ENCODE results near the gene GLYR1.
"Not testable (repeated sequence)": the region's sequence is repeated elsewhere in the genome, so short reads cannot be mapped to it uniquely, and the experiment has no call there.

GLYR1 gene

DNA sequence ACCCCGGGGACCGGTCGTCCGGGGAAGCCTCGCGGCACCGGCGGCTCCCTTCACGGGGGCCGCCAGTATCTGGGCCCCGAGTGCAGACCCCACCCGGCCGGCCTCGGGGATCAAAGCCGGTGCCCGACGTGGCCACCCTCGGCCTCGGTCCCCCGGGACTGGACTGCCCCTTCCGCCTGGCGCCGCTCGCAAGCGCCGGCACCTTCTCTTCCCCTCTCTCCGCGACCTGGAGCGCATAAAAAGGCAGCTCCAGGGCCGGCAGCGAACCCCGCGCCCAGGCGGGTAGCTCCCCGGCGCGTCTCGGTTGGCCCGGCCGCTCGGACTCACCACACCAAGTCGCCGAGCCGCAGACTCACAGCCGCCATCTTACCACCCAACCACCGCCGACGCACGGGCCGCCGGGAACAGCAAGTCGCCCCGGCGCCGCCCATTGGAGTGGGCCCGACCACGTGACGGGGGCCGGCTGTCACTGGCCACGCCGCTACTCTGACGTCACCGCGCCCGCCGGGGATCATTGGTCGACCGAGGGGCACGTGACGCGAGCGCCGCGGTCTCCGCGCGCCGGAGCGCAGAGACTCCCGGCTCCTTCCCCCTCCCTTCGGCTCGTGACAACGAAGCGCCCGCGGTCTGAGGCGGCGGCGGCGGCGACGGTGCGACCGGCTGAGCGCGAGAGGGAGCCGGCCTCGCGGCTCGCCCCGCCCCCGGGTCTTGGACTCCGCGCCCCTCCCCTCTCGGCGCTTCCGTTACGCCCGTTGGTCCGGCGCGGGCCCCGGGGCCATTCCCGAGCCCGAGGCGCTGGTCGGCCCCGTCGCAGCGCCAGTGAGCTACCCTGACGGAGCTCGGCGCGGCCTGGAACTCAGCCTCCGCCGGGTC is at the start of gene GLYR1, which contains the start of gene UBN1:
Gene GLYR1 (minus strand): TSS at position 388 of the 873 bp plus-strand sequence. CDS start 23 bp downstream, at position 365.
Gene UBN1 (plus strand): TSS at position 581 of the 873 bp plus-strand sequence. CDS start 5,437 bp downstream, outside the sequence.
- peak; percentile 95 for DNase-seq (ENCODE audit: low spot score)

DNA sequence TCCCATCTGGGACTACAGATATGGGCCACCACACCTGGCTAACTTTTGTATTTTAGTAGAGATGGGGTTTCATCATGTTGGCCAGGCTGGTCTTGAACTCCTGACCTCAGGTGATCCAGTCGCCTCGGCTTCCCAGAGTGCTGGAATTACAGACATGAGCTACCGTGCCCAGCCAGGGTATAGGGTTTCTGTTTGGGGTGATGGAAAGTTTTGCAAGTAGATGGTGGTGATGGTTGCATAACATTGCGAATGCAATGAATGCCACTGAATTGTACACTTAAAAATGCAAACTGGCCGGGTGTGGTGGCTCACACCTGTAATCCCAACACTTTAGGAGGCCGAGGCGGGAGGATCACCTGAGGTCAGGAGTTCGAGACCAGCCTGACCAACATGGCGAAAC is 49.7 kb upstream of the GLYR1 start:
- not testable (repeated sequence) for DNase-seq (ENCODE audit: low spot score)

DNA sequence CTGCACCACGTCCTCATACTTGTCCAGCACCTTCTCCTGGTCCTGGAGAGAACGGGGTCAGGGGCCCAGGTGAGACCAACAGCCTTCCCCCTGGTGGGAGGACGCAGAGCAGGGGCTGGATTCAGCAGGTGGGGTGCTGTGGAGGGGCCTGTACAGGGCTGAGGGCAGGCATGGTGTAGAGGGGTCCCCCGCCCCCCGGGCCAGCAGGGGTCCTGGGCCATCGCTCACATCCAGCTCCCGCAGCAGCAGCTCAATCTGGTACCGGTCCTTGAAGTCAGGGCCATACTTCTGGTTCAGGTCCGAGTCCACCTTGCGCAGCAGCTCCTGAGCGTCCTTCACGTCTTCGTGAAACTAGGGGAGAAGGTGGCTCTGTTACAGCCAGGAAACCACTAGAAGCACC is 48.3 kb upstream of the GLYR1 start:
- no peak for DNase-seq (ENCODE audit: low spot score)

DNA sequence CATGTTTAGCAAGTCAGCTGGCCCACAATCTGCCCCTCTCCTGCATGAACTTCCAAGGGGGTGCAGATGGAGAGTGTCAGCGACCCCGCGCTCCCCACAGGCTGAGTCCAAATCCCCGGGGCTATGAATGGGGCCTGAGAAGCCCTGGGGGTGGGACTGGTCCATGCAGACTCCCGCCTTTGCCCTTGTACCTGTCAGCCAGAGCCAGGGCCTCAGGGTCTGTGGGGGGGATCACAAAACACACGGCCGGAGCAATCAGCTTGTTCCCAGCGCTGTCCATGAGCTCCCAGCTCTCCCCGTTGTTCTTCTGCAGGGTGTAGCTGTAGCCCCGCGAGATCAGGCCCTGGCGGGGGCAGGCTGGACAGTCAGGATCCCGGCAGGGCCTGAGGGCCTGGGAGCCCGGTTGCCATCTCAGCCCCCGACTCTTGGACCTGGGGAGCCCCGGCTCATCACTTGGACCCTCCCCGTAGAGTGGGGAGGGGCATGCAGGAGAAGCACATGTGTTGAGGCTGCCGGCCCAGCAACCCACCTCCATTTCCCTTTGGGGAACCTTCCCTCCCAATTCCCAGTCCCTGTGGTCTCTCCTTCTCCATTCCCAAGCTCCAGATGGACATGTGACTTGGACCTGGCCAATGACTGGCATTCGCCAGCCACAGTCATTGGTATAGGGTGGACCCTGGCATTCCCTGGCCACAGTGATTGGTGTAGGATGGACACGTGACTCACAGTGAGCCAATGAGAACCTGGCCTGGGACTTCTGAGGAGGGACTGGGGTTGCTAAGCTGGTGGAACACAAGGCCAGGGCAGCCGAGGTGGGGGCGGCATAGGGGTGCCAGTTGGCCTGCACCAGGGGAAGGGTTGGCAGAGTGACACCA is 47.4 kb upstream of the GLYR1 start:
- DNase-seq (ENCODE audit: low spot score), result no peak

DNA sequence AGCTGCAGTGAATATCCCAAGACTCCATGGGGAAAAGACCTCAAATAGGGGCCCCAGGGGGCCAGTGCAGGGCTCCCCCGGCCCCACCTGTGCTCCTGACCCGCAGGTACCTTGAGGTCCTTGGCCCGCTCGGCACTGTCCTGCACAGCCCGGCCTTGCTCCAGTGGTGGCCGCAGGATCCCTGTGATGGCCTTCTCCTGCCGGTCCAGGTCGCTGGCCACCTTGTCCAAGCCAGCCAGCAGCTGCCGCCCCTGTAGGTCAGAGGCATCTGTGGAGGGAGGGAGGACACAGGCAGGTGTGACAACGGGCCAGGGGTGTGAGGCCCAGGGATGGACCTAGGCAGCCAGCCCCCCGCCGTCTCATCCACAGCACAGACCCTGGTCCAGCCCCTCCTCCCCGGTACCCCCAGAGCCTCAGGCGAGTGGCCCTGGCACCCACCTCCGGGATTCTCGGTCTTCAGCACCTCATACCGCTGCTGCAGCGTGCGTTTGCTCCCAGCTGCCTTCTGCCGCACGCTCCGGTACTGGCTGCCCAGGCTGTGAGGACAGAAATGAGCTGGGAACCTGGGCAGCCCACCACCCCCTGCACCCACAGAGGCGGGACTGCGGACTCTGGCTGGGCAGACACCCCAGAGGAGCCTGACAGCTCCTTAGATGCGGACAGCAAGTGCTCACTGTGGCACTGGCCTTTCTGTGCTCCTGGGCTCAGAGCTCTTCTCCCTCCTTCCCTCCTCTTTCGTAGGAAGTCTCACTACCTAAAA is 46.2 kb upstream of the GLYR1 start:
- DNase-seq (ENCODE audit: low spot score), result no peak

DNA sequence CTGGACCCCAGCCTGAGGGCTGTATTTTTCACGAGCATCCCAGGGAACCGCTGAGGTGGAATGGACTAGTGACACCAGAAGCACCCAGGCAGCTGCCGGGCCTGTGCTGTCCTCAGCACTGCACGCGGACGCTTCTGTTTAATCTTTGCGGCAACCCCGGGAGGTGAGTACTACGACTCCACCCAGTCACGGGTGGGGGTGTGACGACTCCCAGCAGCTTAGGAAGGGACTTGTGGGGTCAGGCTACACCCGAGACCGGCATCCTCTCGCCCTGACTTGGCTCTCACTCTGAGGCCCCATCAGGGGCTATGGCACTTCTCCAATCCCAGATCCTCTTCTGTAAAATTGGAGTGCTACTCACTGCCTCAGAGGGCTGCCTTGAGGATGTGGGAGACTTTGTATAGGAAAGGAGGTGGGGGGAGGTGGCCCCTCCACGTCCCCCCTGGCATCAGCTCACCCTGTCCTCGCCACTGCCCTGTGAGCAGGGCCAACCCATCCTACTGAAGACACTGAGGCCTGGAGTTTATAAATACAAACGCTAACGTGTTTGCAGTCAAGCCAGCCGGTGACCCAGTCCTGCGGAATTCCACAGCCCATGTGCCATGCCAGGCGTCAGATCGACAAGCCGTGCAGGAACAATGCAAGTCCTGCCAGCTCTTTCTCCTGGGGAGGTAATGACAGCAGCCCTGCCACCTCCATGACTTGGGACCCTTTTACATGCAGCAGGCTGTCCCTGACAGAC is 45.4 kb upstream of the GLYR1 start:
- no peak for DNase-seq (ENCODE audit: low spot score)

DNA sequence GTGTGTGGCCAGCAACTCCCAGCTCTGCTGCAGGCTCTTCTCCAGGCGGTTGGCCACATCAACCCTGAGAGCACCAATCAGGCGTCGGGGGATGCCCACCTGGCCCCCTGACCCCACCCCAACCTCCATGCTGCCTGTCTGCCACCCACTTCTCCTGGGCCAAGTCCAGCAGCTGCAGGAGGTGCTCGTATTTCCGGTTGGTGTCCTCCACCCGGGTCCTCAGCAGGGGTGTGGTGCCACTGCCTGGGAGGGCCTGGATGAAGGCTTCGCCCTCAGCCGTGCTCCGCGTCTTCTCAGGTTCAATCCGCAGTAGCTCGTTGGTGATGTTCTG is 44.8 kb upstream of the GLYR1 start:
- no peak for DNase-seq (ENCODE audit: low spot score)

DNA sequence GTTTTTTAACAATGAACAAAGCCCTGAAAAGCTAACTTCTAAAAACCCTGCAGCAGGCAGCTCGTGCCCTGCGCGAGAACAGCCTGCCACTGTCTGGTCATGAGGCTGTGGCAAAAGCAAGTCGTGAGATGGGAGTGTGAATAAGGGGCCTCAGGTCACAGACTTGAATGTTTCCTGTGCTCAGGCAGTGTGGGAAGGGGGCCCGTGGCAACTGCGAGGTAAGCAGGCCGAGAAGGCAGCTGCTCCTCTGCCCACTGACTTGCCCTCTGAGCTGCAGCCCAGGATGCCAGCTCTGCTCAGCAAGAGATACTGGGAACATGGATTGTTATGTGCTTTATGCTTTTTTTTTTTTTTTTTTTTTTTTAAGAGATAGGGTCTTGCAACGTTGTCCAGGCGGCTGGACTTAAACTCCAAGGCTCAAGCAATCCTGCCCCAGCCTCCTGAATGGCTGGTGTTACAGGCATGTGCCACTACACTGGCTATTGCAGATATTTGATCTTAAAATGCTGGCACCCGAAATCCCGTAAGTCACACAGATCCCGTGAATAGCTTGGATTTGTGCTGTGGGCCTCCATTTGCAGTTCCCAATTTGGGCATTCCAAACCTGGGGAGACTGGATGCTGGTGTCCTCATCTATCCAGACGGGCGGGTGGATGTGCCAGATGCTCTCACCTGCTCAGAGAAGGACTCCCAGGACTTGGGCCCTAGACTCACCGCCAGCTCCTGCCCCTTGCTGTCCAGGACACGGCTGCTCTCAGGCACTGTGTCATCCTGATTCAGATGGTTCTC is 44.2 kb upstream of the GLYR1 start:
- DNase-seq (ENCODE audit: low spot score), result no peak

DNA sequence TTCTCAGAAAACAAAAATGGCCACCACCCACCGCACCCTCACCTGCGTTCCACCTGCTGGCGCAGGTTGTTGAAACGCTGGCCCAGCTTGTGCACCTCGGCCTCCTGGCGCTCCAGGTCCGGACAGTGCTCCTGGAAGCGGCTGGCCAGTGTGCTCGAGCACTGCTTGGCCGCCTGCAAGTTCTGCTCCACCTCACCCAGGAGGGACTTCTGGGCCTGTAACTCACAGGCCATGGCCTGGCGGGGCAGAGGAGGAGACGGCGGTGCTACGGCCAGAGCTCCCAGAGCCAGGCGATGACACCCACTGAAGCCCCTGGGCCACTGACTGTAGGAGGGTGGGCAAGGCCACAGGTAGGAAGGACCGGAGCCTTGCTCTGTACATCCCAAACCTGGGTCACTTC is 43.6 kb upstream of the GLYR1 start:
- DNase-seq (ENCODE audit: low spot score), result no peak

DNA sequence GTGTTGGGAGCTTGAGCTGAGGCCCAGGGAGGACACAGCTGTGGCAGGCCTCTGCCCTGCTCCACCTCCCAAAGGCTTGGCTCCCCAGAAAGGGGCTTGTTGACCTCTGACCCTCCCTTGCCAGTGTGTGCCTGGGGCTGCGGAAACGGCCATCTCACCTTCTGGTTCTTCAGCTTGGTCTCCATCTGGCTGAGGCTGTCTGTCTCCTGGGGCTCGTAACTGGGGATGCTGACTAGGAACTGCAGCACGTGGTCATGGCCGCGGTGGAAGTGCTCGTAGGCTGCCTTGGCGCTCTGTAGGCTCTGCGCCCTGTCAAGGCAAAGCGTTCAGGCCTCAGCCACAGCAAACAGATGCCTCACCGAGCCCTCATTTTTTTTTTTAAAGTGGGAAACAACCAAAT is 42.9 kb upstream of the GLYR1 start:
- DNase-seq (ENCODE audit: low spot score), result no peak

DNA sequence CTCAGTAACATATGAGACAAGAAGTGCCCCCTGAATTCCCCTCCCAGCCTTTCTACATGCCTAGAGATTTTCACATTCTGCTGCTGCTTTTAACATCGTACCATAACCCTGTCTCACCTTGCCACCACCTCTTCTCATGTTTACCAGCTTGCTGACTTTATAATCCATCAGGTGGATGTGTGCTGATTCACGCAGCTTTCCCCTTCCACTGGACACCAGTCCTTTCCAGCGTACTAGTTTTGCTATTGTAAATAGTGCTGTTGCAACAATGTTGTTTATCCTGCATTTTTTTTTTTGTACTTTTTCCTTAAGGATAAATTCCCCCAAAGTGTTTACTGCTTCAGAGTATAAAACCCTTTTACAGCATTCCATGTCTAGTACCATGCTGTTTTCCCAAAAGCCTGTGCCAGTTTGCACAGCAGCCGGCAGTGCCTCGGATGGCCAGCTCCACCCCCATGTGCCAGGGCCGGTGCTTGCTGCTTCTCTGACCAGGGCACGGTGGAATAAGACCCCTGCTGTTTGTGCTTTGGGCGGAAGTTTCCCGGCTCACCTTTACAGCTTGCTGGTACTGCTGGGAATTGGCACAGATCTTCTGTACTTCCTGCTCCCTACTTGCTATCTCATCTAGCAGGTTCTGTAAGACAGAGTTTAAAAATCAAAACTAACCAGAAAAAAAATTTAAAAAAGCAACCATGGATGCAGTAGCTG is 41.5 kb upstream of the GLYR1 start:
- no peak for DNase-seq (ENCODE audit: low spot score)

DNA sequence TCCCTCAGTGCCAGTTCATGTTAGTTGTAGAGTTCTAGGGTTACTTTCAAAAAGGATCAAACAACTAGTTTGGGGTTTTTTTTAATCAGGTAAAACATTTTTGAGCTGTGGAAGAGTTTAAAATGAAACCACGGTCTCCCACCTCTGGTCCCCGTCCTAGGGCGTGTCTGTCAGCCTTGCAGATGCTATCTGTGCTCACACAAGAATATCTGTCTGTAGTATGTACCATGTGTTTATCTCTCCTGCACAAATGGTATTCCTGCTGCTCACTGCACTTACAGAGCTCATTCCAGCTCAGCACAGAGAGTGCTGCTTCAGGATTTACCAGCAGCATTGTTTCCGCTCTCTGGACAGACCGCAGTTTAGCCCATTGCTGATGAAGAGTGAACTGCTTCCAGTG is 39.1 kb upstream of the GLYR1 start:
- no peak for DNase-seq (ENCODE audit: low spot score)

DNA sequence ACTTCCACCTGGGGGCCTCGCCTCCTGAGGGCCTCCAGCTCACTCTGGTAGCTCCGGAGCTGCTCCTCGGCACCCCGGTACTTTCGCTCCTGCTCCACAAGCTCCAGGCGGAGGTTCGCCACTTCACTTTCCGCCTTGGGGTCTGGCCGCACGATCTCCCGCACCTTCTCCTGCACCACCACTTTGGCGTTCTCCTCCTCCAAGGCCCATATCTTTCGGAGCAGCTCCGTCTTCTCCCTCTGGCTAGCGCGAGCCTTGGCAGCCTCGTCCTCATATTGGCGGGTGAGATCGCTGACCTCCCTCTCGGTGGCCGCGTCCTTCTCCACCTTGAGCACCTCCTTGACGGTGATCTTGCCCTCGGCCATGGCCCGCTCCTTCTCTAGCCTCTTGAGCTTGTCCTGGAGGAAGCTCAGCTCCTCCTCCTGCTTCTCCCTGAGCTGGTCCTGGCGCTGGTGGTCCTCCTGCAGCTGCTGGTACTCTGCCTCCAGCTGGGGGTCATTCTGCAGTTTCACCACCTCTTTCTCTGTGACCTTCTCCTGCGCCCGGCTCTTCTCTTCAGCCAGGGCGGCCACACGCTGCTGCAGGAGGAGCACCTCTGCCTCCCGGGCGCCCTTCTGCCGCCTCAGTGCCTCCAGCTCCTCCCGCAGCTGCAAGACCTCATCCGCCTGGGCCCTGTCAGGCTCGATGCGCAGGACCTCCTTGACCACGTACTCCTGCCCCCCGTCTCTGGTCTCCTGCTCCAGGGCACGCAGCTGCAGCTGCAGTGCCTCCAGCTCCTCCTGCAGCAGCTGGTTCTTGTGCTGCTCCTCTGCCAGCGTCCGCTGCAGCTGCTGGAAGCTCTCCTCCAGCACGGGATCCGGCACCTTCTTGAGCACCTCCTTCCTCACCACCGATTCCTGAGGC is 38.1 kb upstream of the GLYR1 start:
- DNase-seq (ENCODE audit: low spot score), result no peak

DNA sequence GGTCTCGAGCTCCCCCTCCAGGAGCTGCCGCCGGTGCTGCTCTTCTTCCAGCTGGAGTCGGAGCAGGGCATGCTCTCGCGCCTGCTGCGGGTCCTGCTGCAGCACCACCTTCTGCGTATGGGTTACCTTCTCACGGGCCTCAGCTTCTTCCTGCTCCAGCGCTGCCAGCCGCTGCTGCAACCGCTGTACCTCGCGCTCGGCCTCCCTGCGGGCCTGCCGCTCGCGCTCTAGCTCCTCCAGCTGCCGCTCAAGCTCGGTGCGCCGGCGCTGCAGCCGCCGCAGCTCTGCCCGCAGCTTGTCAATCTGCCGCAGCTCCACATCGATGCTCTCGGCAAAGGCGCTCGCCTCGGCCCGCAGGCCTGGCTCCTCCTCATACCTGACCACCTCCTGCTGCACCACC is 37.1 kb upstream of the GLYR1 start:
- no peak for DNase-seq (ENCODE audit: low spot score)

DNA sequence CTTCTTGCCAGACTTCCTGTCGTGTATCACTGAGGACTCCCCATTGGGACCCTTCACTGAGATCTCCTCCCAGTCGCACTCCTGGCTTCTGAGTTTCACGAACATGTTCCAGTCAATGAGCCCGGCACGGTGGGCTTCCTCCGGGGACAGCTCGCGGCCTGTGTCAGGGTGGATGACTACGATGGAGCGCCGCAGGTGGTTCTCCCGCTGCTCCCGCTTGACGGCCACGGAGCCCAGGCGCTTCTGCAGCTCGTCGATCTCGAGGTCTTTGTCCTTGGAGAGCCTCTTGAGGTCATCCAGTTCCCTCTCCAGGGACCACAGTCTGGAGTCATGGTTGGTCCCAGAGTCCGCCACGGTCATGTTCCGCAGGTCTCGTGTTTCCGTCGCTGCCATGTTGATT is 36.4 kb upstream of the GLYR1 start:
- no peak for DNase-seq (ENCODE audit: low spot score)

DNA sequence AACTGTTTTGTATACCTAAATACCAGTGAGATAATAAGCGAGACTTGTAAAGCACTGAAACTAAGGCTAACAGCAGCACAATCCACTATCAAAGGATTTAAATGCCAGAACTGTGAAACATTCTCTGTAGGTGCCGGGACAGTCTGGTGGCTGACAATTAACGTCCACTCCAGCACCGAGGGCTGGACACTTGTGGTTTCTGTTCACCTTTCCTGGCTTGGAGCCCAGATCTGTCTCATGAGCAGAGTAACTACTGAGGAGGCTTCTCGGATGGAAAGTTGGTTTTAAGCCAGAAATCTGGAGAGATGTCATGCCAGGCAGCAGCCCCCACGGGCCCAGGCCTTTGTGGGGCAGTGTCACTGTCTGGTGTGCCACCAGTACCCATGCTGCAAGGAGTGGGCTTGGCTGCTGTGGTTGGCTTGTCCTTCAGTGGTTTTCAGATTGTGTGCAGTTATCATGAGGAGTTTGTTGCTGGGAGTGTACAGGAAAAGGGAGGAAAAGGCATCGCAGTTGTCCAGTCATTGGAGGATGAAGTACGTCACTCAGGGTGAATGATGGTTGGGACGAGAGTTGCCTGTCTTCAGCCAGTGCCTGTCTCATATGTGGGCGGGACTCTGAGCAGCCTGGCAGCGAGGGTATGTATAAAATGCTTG is 35.7 kb upstream of the GLYR1 start:
- no peak for DNase-seq (ENCODE audit: low spot score)

DNA sequence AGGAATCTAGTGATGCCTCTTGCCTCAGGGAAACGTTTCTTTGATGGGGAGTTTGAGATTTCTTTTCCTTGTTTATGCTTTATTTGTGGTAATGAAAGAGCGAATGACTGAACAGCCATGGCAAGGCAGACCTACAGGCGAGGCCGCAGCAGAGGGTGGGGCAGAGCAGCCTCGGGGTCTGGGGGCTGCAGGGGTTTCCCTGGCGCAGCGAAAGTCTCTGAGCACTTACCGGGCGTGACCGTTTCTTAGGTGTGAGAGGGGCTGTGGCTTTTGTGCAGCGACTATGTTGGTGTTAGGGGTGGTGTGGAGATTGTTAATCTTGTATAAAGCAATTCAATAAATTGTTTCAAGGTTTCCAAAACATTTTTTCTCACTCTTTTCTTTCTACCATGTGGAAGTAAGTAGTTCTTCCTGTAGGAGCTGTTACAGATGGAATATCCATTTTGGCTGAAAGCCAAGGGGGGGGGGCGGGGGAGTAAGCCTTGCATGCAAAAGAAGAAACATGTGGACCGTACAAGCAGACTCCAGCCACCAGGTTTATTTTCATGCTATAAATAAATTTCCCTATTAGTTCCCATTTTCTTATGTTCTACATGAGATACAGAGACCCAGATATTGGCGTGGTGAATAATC is 35.0 kb upstream of the GLYR1 start:
- DNase-seq (ENCODE audit: low spot score), result no peak

DNA sequence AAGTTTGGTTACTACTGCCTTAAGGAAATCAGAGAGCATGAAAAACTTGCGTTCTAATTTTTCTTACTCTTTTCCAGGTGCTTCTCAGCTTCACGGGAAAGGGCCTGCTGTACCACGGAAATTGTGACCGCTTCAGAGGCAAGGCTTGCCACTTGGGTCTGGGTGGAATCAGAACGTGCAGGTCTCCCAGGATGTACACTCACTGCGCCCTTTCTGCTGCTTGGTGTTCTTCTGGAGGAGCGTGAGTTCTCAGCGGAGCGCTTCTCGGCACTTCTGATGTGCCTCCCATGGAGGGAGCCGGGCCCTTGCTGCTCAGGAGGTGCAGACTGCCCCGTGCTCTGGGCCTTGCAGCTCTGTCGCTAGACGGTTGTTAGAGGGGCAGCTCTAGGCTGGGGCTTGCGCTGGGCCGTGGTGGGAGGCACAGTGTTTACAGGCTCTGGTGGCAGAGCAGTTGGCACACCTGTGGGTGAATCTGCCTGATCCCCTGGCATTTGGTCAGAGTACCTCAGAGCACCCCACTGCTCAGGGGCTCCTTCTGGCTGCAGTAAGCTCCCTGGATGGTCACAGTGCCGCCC is 33.0 kb upstream of the GLYR1 start:
- DNase-seq (ENCODE audit: low spot score), result no peak

Data from putamen (tissue), 1 donor.